Measurements from ENCODE around the gene RAB39A.
"Not testable (repeated sequence)": the region's sequence is repeated elsewhere in the genome, so short reads cannot be mapped to it uniquely, and the experiment has no call there.

The RAB39A gene

DNA sequence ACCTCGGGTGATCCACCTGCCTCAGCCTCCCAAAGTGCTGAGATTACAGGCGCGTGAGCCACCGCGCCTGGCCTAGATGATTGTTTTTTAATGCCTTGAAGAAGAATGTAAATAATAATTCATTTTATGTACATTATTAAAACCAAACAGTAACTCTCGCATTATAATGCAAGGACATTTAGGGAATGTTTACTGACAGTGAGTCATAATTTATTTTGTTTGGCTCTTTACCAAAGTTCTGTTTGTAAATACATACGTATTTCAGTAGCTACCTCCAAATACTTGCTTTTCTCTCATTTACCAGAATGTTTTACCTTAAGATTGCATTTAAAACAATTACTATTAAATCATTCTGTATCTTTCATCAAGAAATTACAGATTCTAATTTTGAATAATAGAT is 3.0 kb downstream of the RAB39A start:
- no peak overlapping the region for H3K27ac Mint-ChIP-seq
- no peak overlapping the region for H3K4me3 Mint-ChIP-seq
- peaks cover 16% of the 10 kb centered on the region for H3K27me3 Mint-ChIP-seq
- H3K4me1 Mint-ChIP-seq (ENCODE audit: low read depth): peaks cover 11% of the 10 kb centered on the region
- H3K9me3 Mint-ChIP-seq (ENCODE audit: low read depth): no peaks in the 10 kb centered on the region
- H3K36me3 Mint-ChIP-seq: no peaks in the 10 kb centered on the region

DNA sequence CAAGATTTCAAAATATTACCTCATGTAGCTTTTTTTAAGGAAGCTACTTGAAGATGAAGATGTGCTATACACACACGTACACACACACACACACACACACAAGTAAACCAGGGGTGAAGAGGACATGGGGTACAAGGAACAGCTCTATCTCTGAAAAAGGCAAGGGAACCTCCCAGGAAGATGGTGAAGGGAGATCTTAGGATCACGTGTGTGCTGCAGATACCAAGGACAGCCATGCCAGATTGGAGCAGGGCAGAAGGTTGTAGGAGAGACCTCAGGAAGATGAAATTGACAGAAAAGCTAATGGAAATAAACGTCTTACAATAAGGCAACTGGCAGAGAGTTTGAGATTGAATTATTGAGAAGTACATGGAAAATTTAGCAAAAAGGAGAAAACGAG is 19.7 kb downstream of the RAB39A start:
- H3K4me1 Mint-ChIP-seq (ENCODE audit: low read depth): no peaks in the 10 kb centered on the region
- H3K4me3 Mint-ChIP-seq: no peak overlapping the region
- no peaks in the 10 kb centered on the region for H3K9me3 Mint-ChIP-seq (ENCODE audit: low read depth)
- H3K27me3 Mint-ChIP-seq: peaks cover 8% of the 10 kb centered on the region
- H3K27ac Mint-ChIP-seq: no peak overlapping the region
- no peaks in the 10 kb centered on the region for H3K36me3 Mint-ChIP-seq

DNA sequence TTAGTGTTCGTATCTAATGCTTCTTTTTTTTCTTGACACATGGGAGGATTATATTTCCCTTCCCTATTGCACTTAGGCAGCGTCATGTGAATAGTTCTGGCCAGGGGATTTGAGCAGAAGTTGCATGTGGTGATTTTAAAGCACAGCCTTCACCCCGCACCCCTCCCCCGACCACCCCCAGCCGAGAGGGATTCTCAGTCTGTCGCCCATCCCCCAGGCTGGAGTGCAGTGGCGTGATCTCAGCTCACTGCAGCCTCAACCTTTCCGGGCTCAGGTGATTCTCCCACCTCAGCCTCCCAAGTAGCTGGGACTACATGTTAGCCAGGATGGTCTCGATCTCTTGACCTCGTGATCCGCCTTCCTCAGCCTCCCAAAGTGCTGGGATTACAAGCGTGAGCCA is 20.1 kb downstream of the RAB39A start:
- H3K27me3 Mint-ChIP-seq; H3K4me1 Mint-ChIP-seq (ENCODE audit: low read depth); H3K4me3 Mint-ChIP-seq; H3K27ac Mint-ChIP-seq; H3K9me3 Mint-ChIP-seq (ENCODE audit: low read depth); H3K36me3 Mint-ChIP-seq: not testable (repeated sequence)

DNA sequence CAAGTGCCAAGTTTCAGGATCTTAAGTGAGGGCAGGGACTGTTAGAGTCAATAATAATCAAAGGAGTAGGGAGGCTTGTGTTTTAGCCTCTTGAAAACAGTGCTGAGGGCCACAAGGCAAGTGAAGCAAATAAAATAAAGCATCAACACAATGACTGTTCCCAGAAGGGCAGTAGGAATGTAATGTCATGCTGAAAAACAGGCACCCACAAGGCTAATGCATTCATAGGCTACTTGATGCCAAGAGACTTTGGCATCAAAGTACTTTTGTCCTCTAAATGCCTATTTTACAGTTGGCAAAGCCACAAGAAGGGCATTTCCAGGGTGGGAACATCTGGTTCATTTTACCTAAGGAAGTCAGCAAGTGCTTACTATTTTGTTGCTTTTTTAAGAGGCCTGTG is 22.9 kb downstream of the RAB39A start:
- Mint-ChIP-seq H3K27me3 (peaks cover 9% of the 10 kb centered on the region), H3K36me3 (no peaks in the 10 kb centered on the region), H3K4me3 (no peak overlapping the region), H3K27ac (no peak overlapping the region), H3K4me1 (ENCODE audit: low read depth) (no peaks in the 10 kb centered on the region), H3K9me3 (ENCODE audit: low read depth) (no peaks in the 10 kb centered on the region)

DNA sequence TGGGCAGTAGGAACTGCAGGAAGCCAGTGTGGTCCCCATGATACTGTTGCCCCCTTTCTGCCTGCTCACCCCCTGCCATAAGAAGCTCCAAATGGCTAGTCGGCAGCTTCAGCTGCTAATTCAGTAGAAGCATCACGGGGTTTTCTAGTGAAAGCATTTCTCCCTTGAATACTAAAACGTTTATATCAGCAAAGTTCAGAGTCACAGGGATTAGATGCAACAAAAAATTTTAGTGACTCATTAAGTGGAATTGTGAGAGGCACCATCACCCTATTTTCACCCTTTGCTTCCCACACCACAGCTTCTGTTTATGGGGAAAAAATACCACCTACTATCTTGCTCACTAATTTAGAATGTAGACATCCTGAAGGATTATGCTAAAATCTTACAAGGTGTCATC is 25.2 kb downstream of the RAB39A start:
- H3K4me1 Mint-ChIP-seq (ENCODE audit: low read depth): no peaks in the 10 kb centered on the region
- no peaks in the 10 kb centered on the region for H3K9me3 Mint-ChIP-seq (ENCODE audit: low read depth)
- H3K27ac Mint-ChIP-seq: no peak overlapping the region
- no peaks in the 10 kb centered on the region for H3K36me3 Mint-ChIP-seq
- H3K4me3 Mint-ChIP-seq: no peak overlapping the region
- H3K27me3 Mint-ChIP-seq: peaks cover 11% of the 10 kb centered on the region

DNA sequence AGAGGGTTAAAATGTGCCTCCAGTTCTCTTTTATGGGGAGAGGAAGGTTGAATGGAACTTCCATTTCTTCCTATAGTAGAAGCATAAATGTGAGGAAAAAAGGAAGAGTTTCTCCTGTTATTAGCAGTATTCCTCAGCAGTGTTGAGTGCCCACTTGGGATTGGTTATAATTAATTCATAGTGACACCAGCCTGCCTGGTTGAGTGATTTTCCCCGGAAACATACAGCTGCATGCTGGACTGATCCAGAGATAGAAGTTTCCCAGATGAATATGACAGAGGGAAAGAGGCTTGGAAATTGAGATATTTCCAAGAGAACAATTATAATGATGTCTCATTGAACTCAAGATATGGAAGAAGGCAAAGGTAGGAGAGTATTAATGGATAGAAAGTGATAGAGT is 28.3 kb downstream of the RAB39A start:
- H3K36me3 Mint-ChIP-seq: no peaks in the 10 kb centered on the region
- no peaks in the 10 kb centered on the region for H3K9me3 Mint-ChIP-seq (ENCODE audit: low read depth)
- H3K27me3 Mint-ChIP-seq: peaks cover 13% of the 10 kb centered on the region
- H3K27ac Mint-ChIP-seq: no peak overlapping the region
- H3K4me3 Mint-ChIP-seq: no peak overlapping the region
- no peaks in the 10 kb centered on the region for H3K4me1 Mint-ChIP-seq (ENCODE audit: low read depth)

DNA sequence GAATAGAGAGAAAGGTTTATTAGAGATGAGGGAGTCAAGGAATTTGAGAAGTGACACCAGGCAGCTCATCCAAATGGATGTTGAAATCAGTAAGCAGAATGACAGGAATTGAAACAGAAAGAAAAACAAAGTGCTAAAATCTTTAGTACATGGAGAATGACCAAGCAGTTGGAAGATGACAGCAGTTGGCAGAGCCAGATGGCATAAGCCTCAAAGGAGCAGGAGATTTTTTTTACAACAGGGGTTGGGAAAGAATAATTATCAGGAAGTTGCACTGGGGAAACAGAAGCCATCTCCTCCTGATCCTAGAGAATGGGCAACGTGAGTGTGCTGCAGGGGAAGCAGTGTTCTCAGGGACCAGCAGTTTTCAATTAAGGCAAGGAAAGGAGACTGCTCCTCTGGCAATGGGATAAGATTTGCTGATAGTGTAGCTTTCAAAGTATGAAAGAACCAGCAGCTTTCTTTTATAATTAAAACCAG is 28.9 kb downstream of the RAB39A start:
- Mint-ChIP-seq H3K36me3 (no peaks in the 10 kb centered on the region), H3K9me3 (ENCODE audit: low read depth) (no peaks in the 10 kb centered on the region), H3K4me1 (ENCODE audit: low read depth) (no peaks in the 10 kb centered on the region), H3K27me3 (peaks cover 17% of the 10 kb centered on the region), H3K27ac (no peak overlapping the region), H3K4me3 (no peak overlapping the region)

DNA sequence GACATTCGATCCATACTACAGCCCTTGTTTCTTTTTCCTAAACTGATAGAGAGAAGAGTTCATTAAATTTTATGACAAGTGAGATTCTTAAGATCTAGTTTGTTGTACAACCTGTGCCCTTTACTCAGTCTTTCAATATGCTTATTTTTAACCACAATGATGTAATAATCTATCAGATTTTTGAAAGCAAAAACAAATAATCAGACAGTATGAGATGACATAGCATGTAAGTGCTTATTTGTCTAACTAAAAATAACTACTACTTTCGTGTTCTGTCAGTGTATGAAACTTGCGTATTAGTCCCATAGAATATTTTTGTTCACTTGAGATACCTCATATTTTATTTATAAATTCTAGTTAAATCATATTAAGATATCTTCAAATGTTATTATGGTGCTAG is 33.2 kb downstream of the RAB39A start:
- no peak overlapping the region for H3K27ac Mint-ChIP-seq
- H3K9me3 Mint-ChIP-seq (ENCODE audit: low read depth): no peaks in the 10 kb centered on the region
- H3K4me3 Mint-ChIP-seq: no peak overlapping the region
- H3K4me1 Mint-ChIP-seq (ENCODE audit: low read depth): no peaks in the 10 kb centered on the region
- H3K27me3 Mint-ChIP-seq: peaks cover 12% of the 10 kb centered on the region
- no peaks in the 10 kb centered on the region for H3K36me3 Mint-ChIP-seq

DNA sequence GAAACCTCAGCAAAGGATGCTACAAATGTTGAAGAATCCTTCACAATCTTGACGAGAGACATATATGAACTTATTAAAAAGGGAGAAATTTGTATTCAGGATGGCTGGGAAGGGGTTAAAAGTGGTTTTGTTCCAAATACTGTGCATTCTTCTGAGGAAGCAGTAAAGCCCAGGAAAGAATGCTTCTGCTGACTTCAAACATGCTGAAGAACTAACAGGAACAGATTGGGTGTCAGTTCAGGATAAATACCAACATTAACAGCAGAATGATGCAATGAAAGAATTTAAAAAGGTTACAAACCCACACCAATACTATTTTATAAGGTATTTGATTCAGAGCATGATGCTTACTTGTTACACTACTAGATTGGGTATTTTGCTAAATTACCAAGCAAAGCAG is 33.9 kb downstream of the RAB39A start:
- H3K36me3 Mint-ChIP-seq: no peaks in the 10 kb centered on the region
- no peaks in the 10 kb centered on the region for H3K4me1 Mint-ChIP-seq (ENCODE audit: low read depth)
- H3K9me3 Mint-ChIP-seq (ENCODE audit: low read depth): no peaks in the 10 kb centered on the region
- H3K27me3 Mint-ChIP-seq: peaks cover 12% of the 10 kb centered on the region
- no peak overlapping the region for H3K27ac Mint-ChIP-seq
- H3K4me3 Mint-ChIP-seq: no peak overlapping the region

DNA sequence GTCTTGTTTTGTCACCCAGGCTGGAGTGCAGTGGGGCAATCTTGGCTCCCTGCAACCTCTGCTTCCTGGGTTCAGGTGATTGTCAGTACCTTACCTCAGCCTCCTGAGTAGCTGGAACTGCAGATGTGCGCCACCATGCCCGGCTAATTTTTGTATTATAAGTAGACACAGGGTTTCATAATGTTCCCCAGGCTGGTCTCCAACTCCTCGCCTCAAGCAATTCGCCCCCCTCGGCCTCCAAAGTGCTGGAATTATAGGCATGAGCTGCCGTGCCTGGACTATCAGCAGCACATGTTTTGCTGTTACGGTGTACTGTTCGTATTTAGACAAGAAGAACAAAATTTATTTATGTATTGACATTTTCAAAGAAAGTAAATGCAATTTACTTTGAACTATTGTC is 34.8 kb downstream of the RAB39A start:
- no peaks in the 10 kb centered on the region for H3K9me3 Mint-ChIP-seq (ENCODE audit: low read depth)
- H3K4me1 Mint-ChIP-seq (ENCODE audit: low read depth): no peaks in the 10 kb centered on the region
- no peak overlapping the region for H3K4me3 Mint-ChIP-seq
- H3K27ac Mint-ChIP-seq: no peak overlapping the region
- no peaks in the 10 kb centered on the region for H3K36me3 Mint-ChIP-seq
- peaks cover 11% of the 10 kb centered on the region for H3K27me3 Mint-ChIP-seq

DNA sequence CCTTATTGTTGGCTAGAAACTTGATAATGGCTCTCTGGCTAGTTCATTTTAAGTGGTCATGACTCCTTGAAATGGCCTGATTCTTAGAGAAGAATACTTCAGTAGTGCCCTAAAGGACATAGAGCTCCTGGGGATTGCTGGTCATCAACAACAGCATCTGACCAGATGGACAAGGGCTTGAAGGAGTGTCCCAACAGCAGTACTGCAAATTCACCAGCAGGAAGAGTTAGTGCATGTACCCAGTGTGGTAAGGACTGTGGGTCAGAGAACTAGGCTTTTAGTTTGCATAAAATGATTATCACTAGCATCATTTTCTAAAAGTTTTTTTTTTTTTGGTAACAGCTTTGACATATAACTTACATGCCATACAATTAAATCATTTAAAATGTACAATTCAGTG is 41.0 kb downstream of the RAB39A start:
- no peaks in the 10 kb centered on the region for H3K4me1 Mint-ChIP-seq (ENCODE audit: low read depth)

DNA sequence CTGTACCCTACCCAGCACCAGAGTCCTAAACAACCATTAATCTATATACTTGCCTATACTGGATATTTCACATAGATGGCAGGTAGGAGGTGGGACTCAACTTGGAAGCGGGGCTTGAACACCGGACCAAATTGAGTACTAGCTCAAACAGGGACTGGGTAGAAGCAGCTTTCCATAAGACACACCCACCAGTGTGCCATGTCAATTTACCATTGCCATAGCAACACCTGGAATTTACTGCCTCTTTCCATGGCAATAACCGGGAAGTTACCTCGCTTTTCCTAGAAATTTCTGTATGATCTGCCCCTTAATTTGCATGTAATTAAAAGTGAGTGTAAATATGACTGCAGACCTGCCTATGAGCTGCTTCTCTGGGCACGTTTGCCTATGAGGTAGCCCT is 41.8 kb downstream of the RAB39A start:
- Mint-ChIP-seq H3K4me1 (ENCODE audit: low read depth) (no peaks in the 10 kb centered on the region), H3K9me3 (ENCODE audit: low read depth) (no peaks in the 10 kb centered on the region), H3K4me3 (no peak overlapping the region), H3K36me3 (no peaks in the 10 kb centered on the region), H3K27me3 (peaks cover 7% of the 10 kb centered on the region), H3K27ac (no peak overlapping the region)

More for the DNA sequence above, 41.0 kb downstream of the RAB39A start:
- no peaks in the 10 kb centered on the region for H3K9me3 Mint-ChIP-seq (ENCODE audit: low read depth)
- peaks cover 7% of the 10 kb centered on the region for H3K27me3 Mint-ChIP-seq
- no peaks in the 10 kb centered on the region for H3K36me3 Mint-ChIP-seq
- no peak overlapping the region for H3K27ac Mint-ChIP-seq
- no peak overlapping the region for H3K4me3 Mint-ChIP-seq

DNA sequence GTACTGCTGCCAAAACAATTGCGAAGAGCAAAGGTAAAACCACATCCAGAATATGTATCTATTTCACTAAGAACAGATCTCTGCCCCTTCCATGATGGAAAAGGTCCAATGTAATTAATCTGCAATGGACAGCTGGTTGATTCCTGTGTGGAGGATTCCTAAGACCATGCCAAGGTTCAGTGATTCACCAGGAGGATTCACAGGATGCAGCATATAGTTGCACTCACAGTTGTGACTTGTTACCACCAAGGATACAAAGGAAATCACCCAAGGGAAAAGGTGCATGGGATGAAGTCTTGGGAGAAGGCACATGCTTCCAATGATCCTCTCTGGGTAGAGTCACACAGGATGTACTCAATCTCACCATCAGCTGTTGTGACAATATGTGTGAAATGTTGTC is 45.4 kb downstream of the RAB39A start:
- Mint-ChIP-seq H3K4me3 (no peak overlapping the region), H3K4me1 (ENCODE audit: low read depth) (no peaks in the 10 kb centered on the region), H3K36me3 (no peaks in the 10 kb centered on the region), H3K27ac (no peak overlapping the region), H3K27me3 (peaks cover 5% of the 10 kb centered on the region), H3K9me3 (ENCODE audit: low read depth) (no peaks in the 10 kb centered on the region)

DNA sequence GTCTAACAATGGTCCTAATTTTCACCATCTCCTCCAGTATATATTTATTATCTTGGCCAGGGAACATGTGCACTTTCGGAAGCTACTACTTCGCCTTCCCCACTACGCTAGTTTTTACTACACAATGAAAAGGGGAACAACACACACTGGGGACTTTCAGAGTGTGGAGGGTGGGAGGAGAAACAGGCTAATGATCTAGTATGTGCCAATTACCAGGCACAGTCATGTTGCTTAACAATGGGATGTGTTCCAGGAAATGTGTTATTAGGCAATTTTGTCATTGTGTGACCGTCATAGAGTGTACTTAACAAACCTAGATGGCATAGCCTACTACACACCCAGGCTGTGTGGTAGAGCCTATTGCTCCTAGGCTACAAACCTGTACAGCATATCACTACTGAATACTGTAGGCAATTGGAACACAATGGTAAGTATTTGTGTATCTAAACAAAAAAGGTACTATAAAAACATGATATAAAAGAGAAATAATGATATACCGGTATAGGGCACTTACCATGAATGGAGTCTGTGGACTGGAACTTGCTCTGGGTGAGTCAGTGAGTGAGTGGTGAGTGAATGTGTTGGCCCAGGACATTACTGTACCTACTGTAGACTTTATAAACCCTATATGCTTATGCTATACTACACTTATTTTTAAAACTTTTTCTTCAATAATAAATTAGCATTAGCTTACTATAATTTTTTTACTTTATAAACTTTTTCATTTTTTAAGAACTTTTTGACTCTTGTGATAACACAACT is 60.3 kb downstream of the RAB39A start:
- H3K9me3 Mint-ChIP-seq (ENCODE audit: low read depth): peaks cover 5% of the 10 kb centered on the region
- peaks cover 5% of the 10 kb centered on the region for H3K27me3 Mint-ChIP-seq
- no peaks in the 10 kb centered on the region for H3K36me3 Mint-ChIP-seq
- H3K27ac Mint-ChIP-seq: no peak overlapping the region
- no peaks in the 10 kb centered on the region for H3K4me1 Mint-ChIP-seq (ENCODE audit: low read depth)
- no peak overlapping the region for H3K4me3 Mint-ChIP-seq

DNA sequence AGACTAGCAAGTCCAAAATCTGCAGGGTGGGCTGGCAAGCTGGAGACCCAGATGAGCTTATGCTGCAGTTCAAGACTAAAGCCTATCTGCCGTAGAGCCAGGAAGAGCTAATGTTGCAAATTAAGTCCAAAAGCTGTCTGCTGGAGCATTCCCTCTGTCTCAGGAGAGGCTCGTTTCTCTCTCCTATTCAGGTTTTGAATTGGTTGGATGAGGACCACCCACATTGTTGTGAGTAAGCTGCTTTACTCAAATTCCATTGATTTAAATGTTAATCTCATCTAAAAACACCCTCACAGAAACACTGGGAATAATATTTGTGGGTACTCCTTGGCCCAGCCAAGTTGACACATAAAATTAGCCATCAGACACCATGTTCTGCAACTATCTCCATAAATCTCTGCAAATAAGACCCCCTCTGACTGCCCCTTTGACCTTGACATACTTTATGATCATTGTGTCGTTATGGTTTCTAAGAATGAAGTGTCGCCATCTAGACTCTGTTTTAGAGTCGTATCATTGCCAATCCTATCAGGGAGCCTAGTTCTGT is 63.7 kb downstream of the RAB39A start:
- H3K9me3 Mint-ChIP-seq (ENCODE audit: low read depth): no peaks in the 10 kb centered on the region
- no peak overlapping the region for H3K27ac Mint-ChIP-seq
- peaks cover 6% of the 10 kb centered on the region for H3K27me3 Mint-ChIP-seq

More for the DNA sequence above, 63.7 kb downstream of the RAB39A start:
- Mint-ChIP-seq H3K36me3 (no peaks in the 10 kb centered on the region), H3K4me3 (no peak overlapping the region), H3K4me1 (ENCODE audit: low read depth) (no peaks in the 10 kb centered on the region)

Data from activated naive CD8-positive, alpha-beta T cell (primary cell).